ENCODE results near the gene CLTA.
"Not testable (repeated sequence)": the region's sequence is repeated elsewhere in the genome, so short reads cannot be mapped to it uniquely, and the experiment has no call there.

Gene CLTA

GRCh38 chr9:36164989-36165388 is 25.7 kb upstream of the CLTA start:
- Mint-ChIP-seq H3K4me3 (no peak overlapping the region), H3K36me3 (ENCODE audit: low read depth) (peaks cover 5% of the 10 kb centered on the region), H3K27me3 (no peaks in the 10 kb centered on the region), H3K9me3 (no peaks in the 10 kb centered on the region), H3K27ac (no peak overlapping the region), H3K4me1 (ENCODE audit: low read depth) (peaks cover 7% of the 10 kb centered on the region)

- Mint-ChIP-seq H3K9me3 (no peaks in the 10 kb centered on the region), H3K27ac (no peak overlapping the region), H3K36me3 (ENCODE audit: low read depth) (no peaks in the 10 kb centered on the region), H3K4me3 (peak overlapping the region; percentile 13), H3K27me3 (no peaks in the 10 kb centered on the region), H3K4me1 (ENCODE audit: low read depth) (peaks cover 7% of the 10 kb centered on the region)
Measured at GRCh38 chr9:36165826-36166167, 24.9 kb upstream of the CLTA start.

- Mint-ChIP-seq H3K9me3 (no peaks in the 10 kb centered on the region), H3K27me3 (no peaks in the 10 kb centered on the region), H3K27ac (peak overlapping the region; percentile 77), H3K4me3 (peak overlapping the region; percentile 71), H3K4me1 (ENCODE audit: low read depth) (peaks cover 7% of the 10 kb centered on the region), H3K36me3 (ENCODE audit: low read depth) (no peaks in the 10 kb centered on the region)
Measured at GRCh38 chr9:36166168-36166927, 24.4 kb upstream of the CLTA start.

GRCh38 chr9:36169166-36169565 is 21.6 kb upstream of the CLTA start, which contains the start of gene CCIN:
Gene CCIN, plus strand, starts transcription at chr9:36169388. Its CDS starts 115 bp downstream, at chr9:36169503.
- Mint-ChIP-seq H3K27ac (no peak within 1 kb of the TSS), H3K9me3 (no peaks in the 10 kb centered on the region), H3K4me3 (no peak within 1 kb of the TSS), H3K36me3 (ENCODE audit: low read depth) (no peaks in the 10 kb centered on the region), H3K27me3 (no peaks in the 10 kb centered on the region), H3K4me1 (ENCODE audit: low read depth) (peaks cover 7% of the 10 kb centered on the region)

GRCh38 chr9:36169708-36170107 is 21.0 kb upstream of the CLTA start:
- Mint-ChIP-seq H3K9me3 (no peaks in the 10 kb centered on the region), H3K4me3 (no peak overlapping the region), H3K27ac (no peak overlapping the region)

DNA sequence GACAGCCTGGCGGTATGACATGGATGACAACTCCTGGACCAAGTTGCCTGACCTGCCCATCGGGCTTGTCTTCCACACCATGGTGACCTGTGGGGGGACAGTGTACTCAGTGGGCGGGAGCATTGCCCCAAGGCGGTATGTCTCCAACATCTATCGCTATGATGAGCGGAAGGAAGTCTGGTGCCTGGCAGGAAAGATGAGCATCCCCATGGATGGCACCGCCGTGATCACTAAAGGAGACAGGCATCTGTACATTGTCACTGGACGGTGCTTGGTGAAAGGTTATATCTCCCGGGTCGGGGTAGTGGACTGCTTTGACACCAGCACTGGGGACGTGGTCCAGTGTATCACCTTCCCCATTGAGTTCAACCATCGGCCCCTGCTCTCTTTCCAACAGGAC is 20.2 kb upstream of the CLTA start:
- H3K27me3 Mint-ChIP-seq = no peaks in the 10 kb centered on the region
- no peaks in the 10 kb centered on the region for H3K36me3 Mint-ChIP-seq (ENCODE audit: low read depth)
- no peaks in the 10 kb centered on the region for H3K9me3 Mint-ChIP-seq
- H3K27ac Mint-ChIP-seq = no peak overlapping the region
- H3K4me1 Mint-ChIP-seq (ENCODE audit: low read depth) = peaks cover 7% of the 10 kb centered on the region
- no peak overlapping the region for H3K4me3 Mint-ChIP-seq

More at GRCh38 chr9:36169708-36170107, 21.0 kb upstream of the CLTA start:
- Mint-ChIP-seq H3K4me1 (ENCODE audit: low read depth) (peaks cover 7% of the 10 kb centered on the region), H3K36me3 (ENCODE audit: low read depth) (no peaks in the 10 kb centered on the region), H3K27me3 (no peaks in the 10 kb centered on the region)

DNA sequence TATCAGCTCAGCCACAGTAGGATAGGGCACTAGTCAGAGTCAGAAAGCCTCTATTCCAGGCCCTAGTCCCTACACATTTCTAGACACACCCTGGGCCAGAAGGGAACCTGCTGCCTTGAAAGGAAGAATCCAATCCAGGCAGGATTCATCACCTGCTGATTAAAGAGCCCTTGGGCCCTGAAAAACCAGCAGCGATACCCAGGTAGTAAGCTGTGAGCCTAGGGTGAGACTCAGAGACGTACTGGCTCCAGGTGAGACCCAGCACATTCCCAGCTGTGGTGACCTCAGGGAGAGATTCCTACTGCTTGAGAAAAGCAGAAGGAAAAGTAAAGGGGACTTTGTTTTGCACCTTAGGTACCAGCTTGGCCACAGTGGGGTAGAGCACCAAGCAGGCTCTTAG is 16.9 kb upstream of the CLTA start:
- H3K27me3 Mint-ChIP-seq = no peaks in the 10 kb centered on the region
- H3K9me3 Mint-ChIP-seq = no peaks in the 10 kb centered on the region
- no peak overlapping the region for H3K27ac Mint-ChIP-seq
- no peaks in the 10 kb centered on the region for H3K4me1 Mint-ChIP-seq (ENCODE audit: low read depth)
- no peaks in the 10 kb centered on the region for H3K36me3 Mint-ChIP-seq (ENCODE audit: low read depth)
- H3K4me3 Mint-ChIP-seq = no peak overlapping the region

DNA sequence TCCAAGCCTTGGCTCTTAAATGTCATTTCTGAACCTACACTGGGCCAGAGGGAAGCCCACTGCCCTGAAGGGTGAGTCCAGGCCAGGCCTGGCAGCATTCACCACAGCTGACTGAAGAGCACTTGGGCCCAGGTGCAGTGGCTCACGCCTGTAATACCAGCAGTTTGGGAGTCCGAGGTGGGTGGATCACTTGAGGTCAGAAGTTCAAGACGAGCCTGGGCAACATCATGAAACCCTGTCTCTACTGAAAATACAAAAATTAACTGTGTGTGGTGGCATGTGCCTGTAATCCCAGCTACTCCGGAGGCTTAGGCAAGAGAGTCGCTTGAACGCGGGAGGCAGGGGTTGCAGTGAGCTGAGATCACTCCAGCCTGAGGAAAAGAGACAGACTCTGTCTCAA is 16.4 kb upstream of the CLTA start:
- H3K36me3 Mint-ChIP-seq (ENCODE audit: low read depth) = no peaks in the 10 kb centered on the region
- H3K4me3 Mint-ChIP-seq = no peak overlapping the region
- no peaks in the 10 kb centered on the region for H3K27me3 Mint-ChIP-seq
- no peaks in the 10 kb centered on the region for H3K4me1 Mint-ChIP-seq (ENCODE audit: low read depth)
- H3K27ac Mint-ChIP-seq = no peak overlapping the region
- no peaks in the 10 kb centered on the region for H3K9me3 Mint-ChIP-seq

DNA sequence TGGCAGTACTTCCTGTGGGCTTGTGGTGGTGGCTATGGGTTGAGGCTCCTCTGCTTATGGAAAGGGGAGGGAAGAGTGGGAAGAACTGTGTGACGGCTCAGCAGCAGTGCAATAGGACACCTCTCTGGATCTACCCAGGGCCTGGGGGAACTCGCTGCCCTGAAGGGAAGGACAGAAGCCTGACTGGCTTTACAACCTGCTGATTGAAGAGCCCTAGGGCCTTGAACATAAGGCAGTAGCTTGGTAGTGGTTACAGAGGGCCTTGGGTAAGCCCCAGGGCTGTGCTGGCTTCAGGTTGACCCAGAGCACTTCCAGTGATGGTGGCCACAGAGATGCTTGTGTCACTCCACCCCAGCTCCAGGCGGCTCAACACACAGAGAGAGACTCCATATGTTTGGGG is 16.0 kb upstream of the CLTA start:
- Mint-ChIP-seq H3K9me3 (no peaks in the 10 kb centered on the region), H3K36me3 (ENCODE audit: low read depth) (no peaks in the 10 kb centered on the region), H3K4me1 (ENCODE audit: low read depth) (no peaks in the 10 kb centered on the region), H3K27me3 (no peaks in the 10 kb centered on the region), H3K27ac (no peak overlapping the region), H3K4me3 (no peak overlapping the region)

- not testable (repeated sequence) for H3K27me3 Mint-ChIP-seq; H3K27ac Mint-ChIP-seq; H3K4me3 Mint-ChIP-seq; H3K9me3 Mint-ChIP-seq; H3K4me1 Mint-ChIP-seq (ENCODE audit: low read depth); H3K36me3 Mint-ChIP-seq (ENCODE audit: low read depth)
Measured at GRCh38 chr9:36175209-36175608, 15.5 kb upstream of the CLTA start.

DNA sequence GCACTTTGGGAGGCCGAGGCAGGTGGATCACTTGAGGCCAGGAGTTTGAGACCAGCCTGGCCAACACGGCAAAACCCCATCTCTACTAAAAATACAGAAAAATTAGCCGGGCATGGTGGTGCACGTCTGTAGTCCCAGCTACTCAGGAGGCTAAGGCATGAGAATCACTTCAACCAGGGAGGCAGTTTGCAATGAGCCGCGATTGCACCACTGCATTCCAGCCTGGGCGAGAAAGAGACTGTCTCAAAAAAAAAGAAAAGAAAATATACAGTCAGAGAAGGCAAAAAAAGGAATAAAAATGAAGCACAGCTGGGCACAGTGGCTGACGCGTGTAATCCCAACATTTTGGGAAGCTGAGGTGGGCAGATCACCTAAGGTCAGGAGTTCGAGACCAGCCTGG is 14.2 kb upstream of the CLTA start:
- H3K27ac Mint-ChIP-seq; H3K4me1 Mint-ChIP-seq (ENCODE audit: low read depth); H3K4me3 Mint-ChIP-seq; H3K9me3 Mint-ChIP-seq; H3K36me3 Mint-ChIP-seq (ENCODE audit: low read depth); H3K27me3 Mint-ChIP-seq: not testable (repeated sequence)

DNA sequence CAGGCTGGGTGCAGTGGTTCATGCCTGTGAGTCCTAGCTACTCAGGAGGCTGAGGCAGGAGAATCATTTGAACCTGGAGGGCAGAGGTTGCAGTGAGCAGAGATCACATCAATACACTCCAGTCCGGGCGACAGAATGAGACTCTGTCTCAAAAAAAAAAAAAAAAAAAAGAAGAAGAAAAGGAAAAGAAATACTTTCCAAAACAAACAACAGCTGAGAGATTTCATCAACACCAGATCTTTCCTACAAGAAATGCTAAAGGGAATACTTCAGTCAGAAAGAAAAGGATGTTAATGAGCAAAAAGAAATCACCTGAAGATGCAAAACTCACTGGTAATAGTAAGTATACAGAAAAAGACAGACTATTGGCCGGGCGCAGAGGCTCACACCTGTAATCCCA is 13.2 kb upstream of the CLTA start:
- H3K9me3 Mint-ChIP-seq = no peaks in the 10 kb centered on the region
- H3K36me3 Mint-ChIP-seq (ENCODE audit: low read depth) = no peaks in the 10 kb centered on the region
- H3K4me1 Mint-ChIP-seq (ENCODE audit: low read depth) = no peaks in the 10 kb centered on the region
- H3K4me3 Mint-ChIP-seq = no peak overlapping the region
- no peak overlapping the region for H3K27ac Mint-ChIP-seq
- no peaks in the 10 kb centered on the region for H3K27me3 Mint-ChIP-seq

DNA sequence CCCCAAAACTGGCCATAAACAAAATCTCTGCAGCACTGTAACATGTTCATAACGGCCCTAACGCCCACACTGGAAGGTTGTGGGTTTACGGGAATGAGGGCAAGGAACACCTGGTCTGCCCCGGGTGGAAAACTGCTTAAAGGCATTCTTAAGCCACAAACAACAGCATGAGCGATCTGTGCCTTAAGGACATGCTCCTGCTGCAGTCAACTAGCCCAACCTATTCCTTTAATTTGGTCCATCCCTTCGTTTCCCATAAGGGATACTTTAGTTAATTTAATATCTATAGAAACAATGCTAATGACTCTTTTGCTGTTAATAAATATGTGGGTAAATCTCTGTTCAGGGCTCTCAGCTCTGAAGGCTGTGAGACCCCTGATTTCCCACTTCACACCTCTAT is 10.5 kb upstream of the CLTA start:
- not testable (repeated sequence) for H3K9me3 Mint-ChIP-seq; H3K36me3 Mint-ChIP-seq (ENCODE audit: low read depth)

GRCh38 chr9:36187414-36187813 is 3.3 kb upstream of the CLTA start:
- Mint-ChIP-seq H3K4me1 (ENCODE audit: low read depth) (peaks cover 16% of the 10 kb centered on the region), H3K27ac (no peak overlapping the region), H3K9me3 (no peaks in the 10 kb centered on the region), H3K4me3 (no peak overlapping the region), H3K36me3 (ENCODE audit: low read depth) (no peaks in the 10 kb centered on the region), H3K27me3 (no peaks in the 10 kb centered on the region)

More for the DNA sequence above, 10.5 kb upstream of the CLTA start:
- H3K4me1 Mint-ChIP-seq (ENCODE audit: low read depth); H3K27ac Mint-ChIP-seq; H3K4me3 Mint-ChIP-seq; H3K27me3 Mint-ChIP-seq: not testable (repeated sequence)

DNA sequence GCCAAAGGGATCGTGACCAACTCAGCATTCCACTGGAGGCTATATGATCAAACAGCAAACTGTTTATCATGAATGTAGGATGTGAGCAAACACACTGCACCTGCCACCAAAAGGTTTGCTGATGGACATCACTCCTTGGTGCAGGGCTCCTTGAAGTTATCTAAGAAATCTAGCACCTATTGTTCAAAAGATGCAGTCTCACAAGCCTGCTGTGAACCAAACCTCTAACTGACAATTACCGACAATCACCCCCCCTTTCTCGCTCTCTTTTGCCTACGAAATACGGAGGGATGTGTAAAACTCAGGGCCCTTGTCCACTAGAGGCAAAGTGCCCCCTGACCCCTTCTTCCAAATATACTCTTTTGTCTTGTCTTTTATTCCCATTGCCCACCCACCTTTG is 2.5 kb upstream of the CLTA start:
- H3K4me3 Mint-ChIP-seq = no peak overlapping the region

DNA sequence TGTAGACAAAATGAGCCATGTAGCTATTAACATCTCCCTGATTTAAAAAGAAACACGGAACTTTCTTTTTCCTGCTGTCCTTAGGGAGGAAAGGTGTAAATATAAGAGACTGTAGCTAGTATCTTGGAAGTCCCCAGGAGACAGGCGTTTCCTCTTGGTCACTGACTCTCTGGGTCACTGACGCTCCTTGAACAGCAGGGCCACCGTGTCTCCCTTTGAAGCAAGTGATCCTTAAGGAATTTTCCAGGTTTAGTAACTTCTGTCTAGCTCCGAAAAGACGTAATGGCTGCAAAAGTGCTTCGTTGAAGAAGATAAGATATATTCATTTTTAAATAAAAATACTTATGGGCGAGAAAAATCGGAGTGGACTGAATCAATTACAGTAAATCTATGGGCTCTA is 745 bp upstream of the CLTA start:
- Mint-ChIP-seq H3K4me1 (ENCODE audit: low read depth) (peaks cover 41% of the 10 kb centered on the region), H3K27me3 (no peaks in the 10 kb centered on the region), H3K9me3 (no peaks in the 10 kb centered on the region), H3K27ac (no peak overlapping the region), H3K36me3 (ENCODE audit: low read depth) (peaks cover 11% of the 10 kb centered on the region), H3K4me3 (peak overlapping the region; percentile 92)

More for the DNA sequence above, 2.5 kb upstream of the CLTA start:
- Mint-ChIP-seq H3K36me3 (ENCODE audit: low read depth) (no peaks in the 10 kb centered on the region), H3K27me3 (no peaks in the 10 kb centered on the region), H3K4me1 (ENCODE audit: low read depth) (peaks cover 24% of the 10 kb centered on the region), H3K27ac (no peak overlapping the region), H3K9me3 (no peaks in the 10 kb centered on the region)

Measured in stimulated activated naive CD8-positive, alpha-beta T cell treated with anti-CD3 and anti-CD28 coated beads, Interleukin-15, Interleukin-2, amounts not matched to agents 100 ng/mL and 50 ng/mL, for 24 hours (primary cell).